NCI-H2227 (cell line): ENCODE measurements around the gene PPP3R2.
"Not testable (repeated sequence)": the region's sequence is repeated elsewhere in the genome, so short reads cannot be mapped to it uniquely, and the experiment has no call there.

Source experiments
- DNase-seq: peaks from one replicate; lab custom pipeline; 2025; ENCODE audit not compliant: unreplicated experiment; lab: John Stamatoyannopoulos, UW

The PPP3R2 gene

DNA sequence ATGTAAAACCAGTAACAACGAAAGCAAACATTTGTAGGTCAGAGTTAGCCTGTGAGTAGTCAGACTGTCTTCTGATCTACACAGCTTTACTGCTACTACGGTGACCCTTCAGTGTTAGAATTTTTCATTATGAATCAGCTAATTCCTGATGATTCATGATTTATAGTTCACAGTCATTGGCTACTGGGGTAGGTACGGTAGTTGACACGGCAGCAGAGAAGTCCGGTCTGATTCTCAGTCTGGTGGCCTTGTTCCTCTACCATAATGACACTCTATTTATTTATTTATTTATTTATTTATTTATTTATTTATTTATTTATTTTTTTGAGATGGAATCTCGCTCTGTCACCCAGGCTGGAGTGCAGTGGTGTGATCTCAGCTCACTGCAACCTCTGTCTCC lies 4.7 kb downstream of the PPP3R2 start:
- DNase-seq, result not testable (repeated sequence)

- DNase-seq, result no peak
Measured at GRCh38 chr9:101587332-101588043, 7.3 kb downstream of the PPP3R2 start.

GRCh38 chr9:101586651-101587050 lies 8.1 kb downstream of the PPP3R2 start:
- DNase-seq, result no peak

GRCh38 chr9:101585740-101586139 lies 9.0 kb downstream of the PPP3R2 start:
- no peak for DNase-seq

DNA sequence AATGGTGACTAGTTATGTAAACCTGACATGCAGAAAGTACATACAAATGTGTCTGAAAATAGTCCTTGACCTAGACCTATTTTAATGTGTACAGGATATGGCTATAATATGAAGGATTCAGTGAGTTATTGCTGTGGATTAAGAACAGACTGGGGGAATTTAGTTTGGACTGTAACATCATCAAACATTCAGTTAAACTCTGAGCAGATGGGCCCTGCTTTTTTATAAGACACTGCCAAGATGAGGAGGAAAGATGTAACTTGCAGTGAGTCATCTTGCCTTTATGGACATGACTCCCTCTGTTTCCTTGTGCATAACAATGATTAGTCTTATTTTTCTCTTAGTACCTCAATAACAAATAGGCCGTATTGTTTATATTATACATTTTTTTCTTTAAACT lies 12.2 kb downstream of the PPP3R2 start:
- no peak for DNase-seq

DNA sequence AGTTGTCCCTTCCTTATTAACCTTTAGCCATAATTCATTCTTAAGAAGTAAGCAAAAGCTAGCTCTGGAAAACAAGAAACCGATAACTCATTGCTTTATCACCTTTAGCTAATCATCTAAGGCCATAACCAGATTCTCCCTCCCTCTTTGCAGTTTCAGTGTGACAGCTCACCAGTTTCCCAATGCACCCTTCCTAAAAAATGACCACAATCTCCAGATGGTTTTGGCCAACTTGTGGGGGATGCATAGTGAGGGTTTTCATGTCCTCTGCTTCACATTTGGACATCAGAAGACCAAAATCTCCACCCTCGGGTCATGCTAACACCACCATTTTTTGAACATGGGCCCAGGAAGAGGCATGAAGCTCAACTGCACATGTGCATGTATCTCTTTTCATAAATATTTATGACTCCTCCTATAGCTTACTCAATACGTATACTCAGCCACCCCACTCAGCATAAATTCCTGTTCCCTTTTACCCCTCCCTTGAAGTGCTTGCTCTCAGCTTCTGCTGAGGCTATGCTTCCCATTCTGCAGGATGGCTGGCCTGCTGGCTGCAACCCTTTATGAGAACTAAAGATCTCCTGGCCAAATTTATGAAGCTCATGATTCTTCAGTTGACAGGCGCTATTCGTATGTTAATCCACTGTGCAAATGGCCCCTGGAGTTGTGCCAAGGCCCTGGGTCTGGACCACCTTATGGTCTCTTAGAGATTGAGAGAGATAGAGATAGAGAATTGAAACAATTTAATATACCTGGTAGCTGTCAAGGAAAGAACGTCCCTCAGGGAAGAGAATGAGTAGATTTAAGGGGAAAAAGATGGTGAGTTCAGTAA lies 14.8 kb downstream of the PPP3R2 start:
- DNase-seq, result no peak

DNA sequence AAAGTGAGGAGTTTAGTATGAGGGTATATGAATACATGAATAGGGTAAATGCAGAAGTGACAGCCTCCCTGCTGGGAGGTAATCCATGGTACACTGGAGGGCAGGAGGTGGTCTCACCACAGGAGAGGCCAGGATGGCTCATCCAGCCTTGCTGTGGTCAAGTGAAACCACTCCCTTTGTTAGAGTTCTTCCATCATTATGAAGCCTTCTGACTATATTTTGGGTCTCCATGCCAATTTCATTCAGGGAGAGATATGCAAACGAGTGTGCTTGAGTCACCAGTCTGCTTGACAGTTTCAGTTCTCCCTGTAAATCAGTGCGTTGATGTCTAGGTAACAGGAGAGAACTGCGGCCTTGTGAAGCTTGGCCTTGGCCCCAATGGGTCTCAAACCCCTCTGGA lies 16.4 kb downstream of the PPP3R2 start:
- no peak for DNase-seq

DNA sequence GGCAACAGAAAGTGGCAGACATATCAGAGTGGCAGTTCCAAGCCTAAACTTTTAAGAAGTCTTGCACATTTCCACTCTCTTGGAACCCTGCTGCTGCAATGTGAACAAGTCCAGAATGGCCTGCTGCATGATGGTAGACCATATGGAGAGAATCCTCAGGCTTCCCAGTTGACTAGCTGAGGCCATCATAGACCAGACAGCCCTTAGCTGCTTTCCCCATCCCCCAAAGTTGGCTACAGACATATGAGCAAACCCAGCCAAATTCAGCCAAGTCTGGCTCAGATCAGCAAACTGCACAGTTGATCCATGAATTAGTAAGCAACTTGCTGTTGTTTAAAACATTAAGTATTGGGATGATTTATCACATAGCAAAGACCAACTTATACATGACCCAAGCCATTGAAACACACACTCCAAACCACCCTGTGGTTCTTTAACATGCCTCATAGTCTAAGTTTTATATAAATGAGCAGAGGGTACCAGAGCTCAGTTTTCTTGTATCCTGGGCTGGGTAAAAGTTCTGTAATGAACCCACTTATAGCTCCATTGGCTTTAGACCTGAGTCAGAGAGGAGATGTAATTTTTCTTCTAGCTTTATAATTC lies 19.9 kb downstream of the PPP3R2 start:
- no peak for DNase-seq

GRCh38 chr9:101572316-101572715 lies 22.5 kb downstream of the PPP3R2 start:
- no peak for DNase-seq

- no peak for DNase-seq
Measured at GRCh38 chr9:101571114-101571513, 23.7 kb downstream of the PPP3R2 start.

DNA sequence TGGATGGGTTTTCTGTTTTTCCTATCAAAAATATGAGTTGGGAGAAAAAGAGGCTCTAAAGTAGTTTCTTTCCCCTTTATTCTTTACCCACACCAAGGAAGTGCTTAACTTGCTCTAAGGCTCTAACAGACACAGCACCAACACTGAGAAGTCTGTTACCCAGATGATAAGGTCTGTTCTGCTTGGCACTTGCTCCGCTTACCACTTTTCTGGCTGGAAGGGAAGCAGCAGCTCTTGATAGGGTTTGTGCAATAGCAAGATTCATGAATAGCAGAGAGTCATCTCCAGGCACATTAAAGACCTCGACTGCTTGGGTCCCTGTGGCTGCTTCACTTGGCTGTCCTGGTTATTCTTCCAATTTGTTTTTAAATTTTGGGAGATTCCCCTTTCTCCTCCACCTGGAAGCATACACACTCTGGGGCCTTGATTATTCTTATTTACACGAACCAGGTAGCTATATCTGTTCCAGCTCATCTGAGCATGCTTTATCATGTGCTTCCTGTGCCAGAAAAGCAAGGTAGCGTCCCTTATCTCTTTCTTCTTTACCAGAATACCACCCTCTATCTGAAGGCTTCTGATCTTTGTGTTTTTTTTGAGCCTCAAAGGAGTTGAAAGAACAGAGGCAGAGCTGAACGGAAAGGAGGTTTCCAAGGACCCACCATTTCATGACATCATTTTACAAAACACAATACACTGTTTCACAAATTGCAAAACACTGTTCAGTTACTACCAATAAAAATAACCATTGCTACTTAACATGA lies 24.8 kb downstream of the PPP3R2 start:
- no peak for DNase-seq

DNA sequence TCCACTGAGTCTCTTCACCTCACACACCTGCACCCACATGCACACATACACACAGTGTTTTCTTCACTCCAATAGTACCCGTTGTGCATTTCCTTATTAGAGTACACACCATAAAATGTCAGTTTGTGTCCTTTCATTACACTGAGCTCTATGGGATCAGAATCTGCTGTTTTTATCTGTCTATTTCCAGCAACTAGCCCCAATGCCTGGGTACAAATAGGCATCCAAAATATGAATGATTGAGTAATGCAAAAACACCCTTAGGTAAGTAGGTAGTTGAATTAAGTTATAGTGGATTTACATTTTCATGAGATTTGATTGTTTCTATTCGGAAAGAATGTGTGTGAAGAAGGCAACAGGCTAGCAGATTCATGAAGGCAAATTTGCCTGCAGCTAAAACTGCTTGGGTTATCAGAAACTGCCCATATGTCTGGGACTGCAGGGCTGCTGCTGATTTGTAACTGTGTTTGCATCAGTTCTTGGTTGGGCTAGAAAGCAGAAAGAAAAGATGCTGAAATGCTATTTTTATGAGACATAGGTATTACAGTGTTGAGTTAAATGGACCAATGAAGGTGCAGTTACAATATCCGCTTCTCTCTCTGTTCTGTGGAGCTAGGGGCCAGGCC lies 26.9 kb downstream of the PPP3R2 start:
- no peak for DNase-seq

GRCh38 chr9:101566904-101567724 lies 27.7 kb downstream of the PPP3R2 start:
- no peak for DNase-seq

- DNase-seq, result no peak
Measured at GRCh38 chr9:101564252-101564651, 30.5 kb downstream of the PPP3R2 start.

DNA sequence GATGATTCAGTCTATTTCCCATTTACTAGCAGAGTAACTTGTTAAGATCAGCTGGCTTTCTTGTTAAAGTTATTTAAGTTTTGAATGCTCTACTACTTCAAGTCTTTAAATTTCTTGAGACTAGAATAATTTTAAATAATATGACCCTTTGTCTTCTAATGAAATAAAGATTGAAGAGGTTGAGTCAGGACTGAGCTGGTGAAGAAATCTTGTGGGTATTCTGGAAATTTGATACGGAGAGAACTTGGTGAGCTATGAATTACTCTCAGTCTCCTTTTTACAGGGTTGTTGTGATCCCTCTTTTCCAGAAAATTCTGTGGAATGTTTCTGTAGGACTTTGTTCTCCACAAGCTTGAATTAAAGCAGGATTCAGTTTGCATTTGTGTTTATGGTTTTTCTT lies 31.8 kb downstream of the PPP3R2 start:
- DNase-seq, result no peak

GRCh38 chr9:101561740-101562139 lies 33.0 kb downstream of the PPP3R2 start:
- DNase-seq, result no peak

GRCh38 chr9:101549472-101550098 lies 45.2 kb downstream of the PPP3R2 start:
- DNase-seq, result not testable (repeated sequence)

DNA sequence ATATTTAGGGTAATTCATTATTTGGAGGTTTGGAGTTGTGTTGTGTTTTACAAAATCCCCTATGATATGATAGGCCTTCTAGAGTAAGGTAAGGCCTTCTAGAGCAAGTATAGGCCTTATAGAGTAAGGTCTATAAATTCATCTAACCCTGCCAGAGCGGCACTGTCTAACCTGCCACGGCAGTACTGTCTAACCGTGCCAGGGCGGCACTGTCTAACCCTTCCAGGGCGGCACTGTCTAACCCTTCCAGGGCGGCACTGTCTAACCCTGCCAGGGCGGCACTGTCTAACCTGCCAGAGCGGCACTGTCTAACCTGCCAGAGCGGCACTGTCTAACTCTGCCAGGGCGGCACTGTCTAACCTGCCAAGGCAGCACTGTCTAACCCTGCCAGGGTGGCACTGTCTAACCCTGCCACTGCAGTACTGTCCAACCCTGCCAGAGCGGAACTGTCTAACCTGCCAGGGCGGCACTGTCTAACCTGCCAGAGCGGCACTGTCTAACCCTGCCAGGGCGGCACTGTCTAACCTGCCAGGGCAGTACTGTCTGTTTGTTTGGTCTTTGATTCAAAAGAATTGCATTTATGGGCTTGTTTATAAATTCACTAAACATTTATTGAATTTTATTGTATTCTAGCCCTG lies 51.6 kb downstream of the PPP3R2 start:
- no peak for DNase-seq
